SU-DHL-6 (cell line): ENCODE data around the gene SLC4A2.
"Not testable (repeated sequence)": the region's sequence is repeated elsewhere in the genome, so short reads cannot be mapped to it uniquely, and the experiment has no call there.

Experiments used
- H2AFZ ChIP-seq: fragments of 200-600 bp; sonication (generic); 2 replicates; pipeline ENCODE4 v1.6.1; 2014; ENCODE audit warnings: low read depth, mild to moderate bottlenecking, moderate library complexity, mixed read lengths, antibody characterized with exemption, low read length; ENCODE audit not compliant: severe bottlenecking
- H3F3A ChIP-seq: fragments of 200-600 bp; shearing (Covaris generic); 2 replicates; pipeline ENCODE4 v1.6.0; 2016; ENCODE audit warnings: antibody characterized with exemption, mild to moderate bottlenecking; ENCODE audit not compliant: insufficient read depth
- H3K27ac ChIP-seq: fragments of 200-600 bp; sonication (generic); 2 replicates; pipeline ENCODE4 v1.5.1; 2016; ENCODE audit warnings: low read depth, mild to moderate bottlenecking, low read length, moderate library complexity, mixed read lengths
- H3K27me3 ChIP-seq: fragments of 200-600 bp; sonication (generic), shearing (Covaris generic); 2 replicates; pipeline ENCODE4 v1.6.0; 2014; ENCODE audit warnings: mild to moderate bottlenecking, low read length
- H3K36me3 ChIP-seq: fragments of 200-600 bp; sonication (generic); 2 replicates; pipeline ENCODE4 v1.6.1; 2014; ENCODE audit warnings: mild to moderate bottlenecking, low read length, mixed read lengths
- H3K4me2 ChIP-seq: fragments of 300-600, 200-600 bp; shearing (Covaris generic), sonication (generic); 2 replicates; pipeline ENCODE4 v1.6.0; 2014; ENCODE audit warnings: low read length, low read depth, mild to moderate bottlenecking; ENCODE audit not compliant: poor library complexity, severe bottlenecking
- H3K4me3 ChIP-seq: fragments of 200-600 bp; sonication (generic); 2 replicates; pipeline ENCODE4 v1.5.1; 2014; ENCODE audit warnings: antibody characterized with exemption, low read length, mild to moderate bottlenecking, mixed read lengths; ENCODE audit not compliant: insufficient read depth, poor library complexity, severe bottlenecking
- H3K79me2 ChIP-seq: fragments of 200-600 bp; sonication (generic); 2 replicates; pipeline ENCODE4 v1.6.1; 2014; ENCODE audit warnings: mild to moderate bottlenecking, low read length, moderate library complexity; ENCODE audit not compliant: insufficient read depth
- H3K9ac ChIP-seq: fragments of 200-600 bp; sonication (generic); 2 replicates; pipeline ENCODE4 v1.7.0; 2014; ENCODE audit warnings: mild to moderate bottlenecking, low read length
- H3K9me2 ChIP-seq: fragments of 200-600 bp; sonication (generic); replicated peaks from 2 replicates; pipeline ENCODE4 v1.6.1; 2014; ENCODE audit warnings: low read length; ENCODE audit not compliant: insufficient read depth
- H3K9me3 ChIP-seq: fragments of 200-600 bp; sonication (generic); 2 replicates; pipeline ENCODE4 v1.6.1; 2014; ENCODE audit warnings: low read length, mixed read lengths; ENCODE audit not compliant: insufficient read depth
- H4K20me1 ChIP-seq: fragments of 200-600 bp; sonication (generic); 2 replicates; pipeline ENCODE4 v1.6.1; 2014; ENCODE audit warnings: low read depth, mild to moderate bottlenecking, antibody characterized with exemption, low read length, moderate library complexity, mixed read lengths
- CTCF ChIP-seq: fragments of 200-600 bp; sonication (generic); IDR thresholded peaks from one replicate; pipeline ENCODE4 v1.5.1; 2017; ENCODE audit warnings: antibody characterized with exemption, mild to moderate bottlenecking, low read length, moderate library complexity; ENCODE audit not compliant: insufficient read depth, poor library complexity, severe bottlenecking
- EZH2phosphoT487 ChIP-seq: fragments of 200-600 bp; sonication (generic), shearing (Covaris generic); conservative IDR thresholded peaks from 2 replicates; pipeline ENCODE4 v1.6.1; 2018; ENCODE audit warnings: mild to moderate bottlenecking, antibody characterized with exemption, low read length, moderate library complexity, mixed read lengths

The SLC4A2 gene

DNA sequence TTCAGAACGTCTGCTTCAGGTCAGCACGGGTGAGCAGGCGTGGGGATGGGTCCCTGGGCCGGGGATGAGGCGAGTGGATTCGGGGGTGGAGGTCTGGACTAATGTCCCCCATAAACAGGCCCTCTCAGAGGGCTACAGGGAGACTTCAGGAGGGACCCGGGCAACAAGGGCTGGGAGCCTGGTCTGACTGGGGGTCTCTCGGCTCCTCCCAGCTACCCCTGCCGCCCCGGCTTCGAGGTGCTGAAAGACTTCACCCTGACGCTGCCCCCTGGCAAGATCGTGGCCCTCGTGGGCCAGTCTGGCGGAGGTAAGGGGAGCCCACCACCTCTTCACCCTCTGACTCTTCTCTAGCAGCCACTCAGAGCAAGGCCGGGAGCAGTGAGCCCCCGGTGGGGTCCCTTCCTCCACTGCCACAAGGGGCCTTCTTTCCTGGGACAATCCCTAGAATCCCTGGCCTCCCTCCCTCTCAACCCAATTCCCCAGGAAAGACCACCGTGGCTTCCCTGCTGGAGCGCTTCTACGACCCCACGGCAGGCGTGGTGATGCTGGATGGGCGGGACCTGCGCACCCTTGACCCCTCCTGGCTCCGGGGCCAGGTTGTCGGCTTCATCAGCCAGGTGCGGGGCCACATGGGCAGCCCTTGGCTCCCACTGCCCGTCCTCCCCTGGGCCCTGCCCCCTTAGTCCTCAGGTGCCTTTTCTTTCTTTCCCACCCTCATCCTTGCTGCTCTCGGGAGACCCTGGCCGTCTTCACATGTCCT, 18.6 kb upstream of the SLC4A2 start:
- H4K20me1 ChIP-seq = no peaks in the 10 kb centered on the region
- H3K27ac ChIP-seq = no peak overlapping the region
- TF ChIP-seq EZH2phosphoT487 = no peak
- TF ChIP-seq CTCF = no peak
- no peak overlapping the region for H3K9ac ChIP-seq
- no peak overlapping the region for H3K4me3 ChIP-seq
- no peaks in the 10 kb centered on the region for H3F3A ChIP-seq
- H3K9me3 ChIP-seq = no peaks in the 10 kb centered on the region
- no peaks in the 10 kb centered on the region for H3K27me3 ChIP-seq
- no peak overlapping the region for H3K4me2 ChIP-seq
- no peak overlapping the region for H2AFZ ChIP-seq
- no peaks in the 10 kb centered on the region for H3K36me3 ChIP-seq
- H3K9me2 ChIP-seq = no peaks in the 10 kb centered on the region
- no peaks in the 10 kb centered on the region for H3K79me2 ChIP-seq

- not testable (repeated sequence) for H3K9ac ChIP-seq, H3K9me3 ChIP-seq, H3K79me2 ChIP-seq, H2AFZ ChIP-seq, H3K9me2 ChIP-seq, H3F3A ChIP-seq, H3K4me3 ChIP-seq, H3K27me3 ChIP-seq, H4K20me1 ChIP-seq, H3K4me2 ChIP-seq, H3K36me3 ChIP-seq, H3K27ac ChIP-seq
Observed at GRCh38 chr7:151043449-151043848, 15.9 kb upstream of the SLC4A2 start.

DNA sequence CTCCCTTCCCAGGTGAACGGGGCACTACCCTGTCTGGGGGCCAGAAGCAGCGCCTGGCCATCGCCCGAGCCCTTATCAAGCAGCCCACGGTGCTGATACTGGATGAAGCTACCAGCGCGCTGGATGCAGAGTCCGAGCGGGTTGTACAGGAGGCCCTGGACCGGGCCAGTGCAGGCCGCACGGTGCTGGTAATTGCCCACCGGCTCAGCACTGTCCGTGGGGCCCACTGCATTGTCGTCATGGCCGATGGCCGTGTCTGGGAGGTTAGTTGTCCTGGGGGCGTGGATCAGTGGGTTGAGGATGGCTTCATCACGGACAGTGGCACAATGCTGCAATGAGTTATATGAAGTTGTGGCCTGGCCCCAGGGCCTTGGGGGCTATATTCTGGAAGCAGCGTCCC, 15.4 kb upstream of the SLC4A2 start:
- Histone ChIP-seq H3K36me3 (no peaks in the 10 kb centered on the region), H4K20me1 (no peaks in the 10 kb centered on the region), H3K27me3 (no peaks in the 10 kb centered on the region), H2AFZ (no peak overlapping the region), H3K79me2 (no peaks in the 10 kb centered on the region), H3K27ac (no peak overlapping the region), H3K9me2 (no peaks in the 10 kb centered on the region), H3F3A (no peaks in the 10 kb centered on the region), H3K4me2 (no peak overlapping the region), H3K9me3 (no peaks in the 10 kb centered on the region), H3K4me3 (no peak overlapping the region), H3K9ac (no peak overlapping the region)
- TF ChIP-seq CTCF (no peak), EZH2phosphoT487 (no peak)

DNA sequence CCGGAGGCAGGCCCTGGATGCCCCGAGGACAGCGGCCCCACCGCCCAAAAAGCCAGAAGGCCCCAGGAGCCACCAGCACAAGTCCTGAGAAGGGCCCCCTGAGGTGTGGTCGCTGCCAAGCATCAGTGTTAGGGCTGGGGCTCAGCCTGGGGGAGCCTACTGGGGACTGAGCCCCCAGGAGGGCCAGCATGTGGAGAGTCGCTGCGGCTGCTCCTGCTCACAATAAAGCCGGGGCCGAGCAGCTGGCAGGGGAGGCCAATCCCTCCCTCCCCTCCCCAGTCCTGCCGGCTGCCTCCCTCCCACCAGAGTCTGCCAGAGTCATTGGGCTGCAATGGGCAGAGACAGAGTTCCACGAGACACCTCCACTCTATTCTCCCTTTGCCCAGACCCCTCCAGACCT, 14.1 kb upstream of the SLC4A2 start:
- Histone ChIP-seq H3K9me2 (no peaks in the 10 kb centered on the region), H3K9me3 (no peaks in the 10 kb centered on the region), H3K27ac (no peak overlapping the region), H2AFZ (no peak overlapping the region), H3K4me3 (no peak overlapping the region), H3F3A (no peaks in the 10 kb centered on the region), H3K79me2 (no peaks in the 10 kb centered on the region), H3K36me3 (no peaks in the 10 kb centered on the region), H3K9ac (no peak overlapping the region), H3K27me3 (no peaks in the 10 kb centered on the region), H3K4me2 (no peak overlapping the region), H4K20me1 (no peaks in the 10 kb centered on the region)
- TF ChIP-seq CTCF (no peak), EZH2phosphoT487 (no peak)
